Hepatocyte (in vitro differentiated cells): Measurements from ENCODE around the gene HNRNPA3.

Source experiments
- CTCF ChIP-seq: fragments of 200-600 bp; sonication (generic); IDR thresholded peaks from 2 replicates; pipeline ENCODE4 v1.5.1; 2016; ENCODE audit warnings: antibody characterized with exemption, mild to moderate bottlenecking; ENCODE audit not compliant: poor library complexity
- EZH2 ChIP-seq: fragments of 200-600 bp; sonication (generic); IDR thresholded peaks from 2 replicates; pipeline ENCODE4 v1.6.1; 2016; ENCODE audit warnings: antibody characterized with exemption, mild to moderate bottlenecking, borderline replicate concordance
- EZH2phosphoT487 ChIP-seq: fragments of 200-600 bp; sonication (generic); IDR thresholded peaks from one replicate; pipeline ENCODE4 v1.6.1; 2018; ENCODE audit warnings: antibody characterized with exemption, mild to moderate bottlenecking, low read depth, moderate library complexity; ENCODE audit not compliant: unreplicated experiment, severe bottlenecking

- no peak for TF ChIP-seq CTCF
- TF ChIP-seq EZH2phosphoT487, result no peak
- TF ChIP-seq EZH2, result no peak
Observed at GRCh38 chr2:177174486-177174885, 38.1 kb upstream of the HNRNPA3 start.
